HG03097 (cell line): ENCODE data around the gene SCN1A.
A peak's percentile ranks its signal among the peaks of the same experiment; 100 is the strongest.
"Not testable (repeated sequence)": the region's sequence is repeated elsewhere in the genome, so short reads cannot be mapped to it uniquely, and the experiment has no call there.

Source experiments
- ATAC-seq: cut with Tn5 transposase; IDR thresholded peaks from one replicate; pipeline ENCODE4 v1.9.1; 2021; ENCODE audit not compliant: unreplicated experiment, low FRiP score

The SCN1A gene

DNA sequence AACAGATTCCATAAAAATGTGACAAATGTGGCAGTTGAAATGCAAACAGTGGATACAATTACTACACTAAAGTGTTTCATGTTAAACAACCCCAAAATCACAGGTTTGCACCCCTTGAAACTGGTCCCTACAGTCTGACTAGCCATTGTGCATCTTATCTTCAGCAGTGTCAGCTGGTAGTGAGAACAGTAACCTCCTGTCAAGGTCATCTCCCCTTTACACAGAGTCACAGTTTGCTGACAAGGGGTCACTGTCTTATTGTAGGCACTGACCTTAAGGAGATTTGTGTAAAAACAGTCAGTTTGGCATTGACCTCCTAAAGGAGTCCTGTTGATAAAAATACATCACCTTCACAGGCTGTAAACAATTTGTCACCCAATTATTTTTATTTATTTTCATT lies 137.0 kb downstream of the SCN1A start:
- no peak for ATAC-seq

GRCh38 chr2:165989851-165990250 lies 138.0 kb downstream of the SCN1A start:
- no peak for ATAC-seq

DNA sequence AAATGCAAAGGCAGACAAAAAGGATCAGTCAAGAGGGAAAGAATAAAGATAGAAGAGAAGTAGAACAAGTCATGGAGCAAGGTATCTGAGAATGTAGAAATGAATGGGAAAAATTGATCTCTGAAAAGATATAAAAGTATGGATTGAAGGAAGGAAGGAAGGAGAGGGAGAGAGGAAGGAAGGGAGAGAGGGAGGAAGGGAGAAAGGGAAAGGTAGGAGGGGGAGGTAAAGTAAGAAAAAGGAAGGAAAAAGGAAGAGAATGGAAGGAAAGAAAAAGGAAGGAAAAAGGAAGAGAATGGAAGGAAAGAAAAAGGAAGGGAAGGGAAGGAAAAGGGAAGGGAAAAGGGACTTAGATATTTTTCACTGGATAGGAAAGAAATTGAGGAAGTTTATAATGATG lies 142.7 kb downstream of the SCN1A start:
- ATAC-seq: no peak

- ATAC-seq: not testable (repeated sequence)
Observed at GRCh38 chr2:165972161-165972560, 155.7 kb downstream of the SCN1A start.

- no peak for ATAC-seq
Observed at GRCh38 chr2:165970663-165971062, 157.2 kb downstream of the SCN1A start.

GRCh38 chr2:165969227-165969626 lies 158.6 kb downstream of the SCN1A start:
- no peak for ATAC-seq

DNA sequence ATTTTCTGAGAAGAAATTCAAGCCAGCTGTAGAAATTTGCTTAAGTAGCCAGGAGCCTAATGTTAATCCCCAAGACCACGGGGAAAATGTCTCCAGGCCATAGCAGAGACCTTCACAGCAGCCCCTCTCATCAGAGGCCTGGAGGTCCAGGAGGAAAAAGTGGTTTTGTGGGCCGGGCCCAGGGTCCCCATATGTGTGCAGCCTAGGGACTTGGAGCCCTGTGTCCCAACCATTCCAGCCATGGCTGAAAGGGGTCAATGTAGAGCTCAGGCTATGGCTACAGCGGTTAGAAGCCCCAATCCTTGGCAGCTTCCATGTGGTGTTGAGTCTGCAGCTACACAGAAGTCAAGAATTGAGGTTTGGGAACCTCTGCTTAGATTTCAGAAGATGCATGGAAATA lies 160.1 kb downstream of the SCN1A start:
- ATAC-seq: no peak

- no peak for ATAC-seq
Observed at GRCh38 chr2:165961818-165962217, 166.0 kb downstream of the SCN1A start.

DNA sequence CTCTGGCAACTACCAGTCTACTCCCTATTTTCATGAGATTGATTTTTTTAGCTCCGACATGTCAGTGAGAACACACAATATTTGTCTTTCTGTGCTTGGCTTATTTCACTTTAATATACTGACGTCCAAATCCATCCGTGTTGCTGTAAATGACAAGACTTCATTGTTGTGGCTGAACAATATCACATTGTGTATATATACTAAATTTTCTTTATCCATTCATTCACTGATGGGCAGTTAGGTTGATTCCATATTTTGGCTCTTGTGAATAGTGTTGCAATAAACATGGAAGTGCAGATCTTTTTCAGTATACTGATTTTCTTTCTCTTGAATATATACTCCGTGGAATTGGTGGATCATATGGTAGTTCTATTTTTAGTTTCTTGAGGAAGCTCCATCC lies 168.4 kb downstream of the SCN1A start:
- ATAC-seq: no peak

DNA sequence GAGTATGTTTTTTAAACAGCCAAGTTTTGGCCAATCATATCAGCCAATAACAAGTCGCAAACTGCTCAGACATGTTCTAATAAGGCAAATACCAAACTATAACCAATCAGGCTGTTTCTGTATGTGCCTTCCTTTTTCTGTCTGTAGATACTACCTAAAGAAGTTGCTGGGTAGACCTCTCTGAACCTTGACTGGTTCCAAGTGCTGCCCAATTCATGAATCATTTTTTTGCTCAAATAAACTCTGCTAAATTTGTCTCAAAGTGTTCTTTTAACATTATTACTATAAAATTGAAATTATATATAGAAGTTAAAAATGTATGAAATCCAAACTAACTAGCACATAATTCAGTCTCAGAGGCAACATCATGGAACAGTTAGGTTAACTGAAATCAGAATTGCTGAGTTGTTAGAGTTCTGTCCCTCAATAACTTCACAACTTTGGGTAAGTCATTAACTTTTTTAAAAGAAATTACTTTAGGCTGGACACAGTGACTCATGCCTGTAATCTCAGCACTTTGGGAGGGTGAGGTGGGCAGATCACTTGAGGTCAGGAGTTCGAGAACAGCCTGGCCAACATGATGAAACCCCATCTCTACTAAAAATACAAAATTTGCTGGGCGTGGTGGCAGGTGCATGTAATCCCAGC lies 169.4 kb downstream of the SCN1A start:
- ATAC-seq: no peak

DNA sequence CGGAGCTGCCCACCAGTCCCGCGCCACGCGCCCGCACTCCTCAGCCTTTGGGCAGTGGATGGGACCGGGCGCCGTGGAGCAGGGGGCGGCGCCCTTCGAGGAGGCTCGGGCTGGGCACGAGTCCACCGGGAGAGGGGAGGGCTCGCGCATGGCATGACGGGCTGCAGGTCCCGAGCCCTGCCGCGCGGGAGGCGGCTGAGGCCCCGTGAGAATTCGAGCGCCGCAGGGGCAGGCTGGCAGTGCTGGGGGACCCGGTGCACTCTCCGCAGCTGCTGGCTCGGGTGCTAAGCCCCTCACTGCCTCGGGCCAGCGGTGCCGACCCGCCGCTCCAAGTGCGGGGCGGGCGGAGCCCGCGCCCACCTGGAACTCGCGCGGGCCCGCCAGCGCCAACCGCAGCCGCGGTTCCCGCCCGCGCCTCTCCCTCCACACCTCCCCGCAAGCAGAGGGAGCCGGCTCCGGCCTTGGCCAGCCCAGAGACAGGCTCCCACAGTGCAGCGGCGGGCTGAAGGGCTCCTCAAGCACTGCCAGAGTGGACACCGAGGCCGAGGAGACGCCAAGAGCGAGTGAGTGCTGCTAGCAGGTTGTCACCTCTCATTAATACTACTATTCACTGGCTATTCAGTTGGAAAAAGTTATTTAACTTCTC lies 170.7 kb downstream of the SCN1A start:
- no peak for ATAC-seq

- ATAC-seq: peak; percentile 98
Observed at GRCh38 chr2:165953655-165954606, 173.9 kb downstream of the SCN1A start, which contains the start of gene TTC21B. Gene TTC21B (minus strand): TSS chr2:165953776. CDS start chr2:165953705, 71 bp downstream.

- ATAC-seq: peak; percentile 28
Observed at GRCh38 chr2:165953306-165953654, 174.5 kb downstream of the SCN1A start.

DNA sequence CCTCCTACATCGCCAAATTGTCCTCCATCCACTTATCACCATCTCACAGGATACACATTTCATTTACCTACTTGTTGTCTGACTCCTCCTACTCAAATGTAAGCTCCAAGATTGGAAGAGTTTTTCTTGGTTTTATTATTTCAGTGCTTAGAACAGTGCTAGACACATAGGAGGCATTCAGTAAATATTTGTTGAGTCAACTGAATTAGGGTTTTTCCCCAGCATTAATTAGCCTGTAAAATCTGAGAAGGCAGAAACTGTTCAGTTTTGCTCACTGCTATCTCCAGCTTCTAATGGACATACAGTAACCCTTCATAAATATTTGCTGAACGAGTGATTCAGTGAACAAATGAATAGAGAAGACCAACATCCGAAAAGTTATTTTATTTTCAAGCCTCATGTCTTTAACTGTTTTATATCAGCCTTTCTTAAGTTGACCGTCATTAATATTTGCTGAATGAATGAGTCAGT lies 175.0 kb downstream of the SCN1A start:
- ATAC-seq: no peak

GRCh38 chr2:165952085-165952484 lies 175.7 kb downstream of the SCN1A start:
- no peak for ATAC-seq

DNA sequence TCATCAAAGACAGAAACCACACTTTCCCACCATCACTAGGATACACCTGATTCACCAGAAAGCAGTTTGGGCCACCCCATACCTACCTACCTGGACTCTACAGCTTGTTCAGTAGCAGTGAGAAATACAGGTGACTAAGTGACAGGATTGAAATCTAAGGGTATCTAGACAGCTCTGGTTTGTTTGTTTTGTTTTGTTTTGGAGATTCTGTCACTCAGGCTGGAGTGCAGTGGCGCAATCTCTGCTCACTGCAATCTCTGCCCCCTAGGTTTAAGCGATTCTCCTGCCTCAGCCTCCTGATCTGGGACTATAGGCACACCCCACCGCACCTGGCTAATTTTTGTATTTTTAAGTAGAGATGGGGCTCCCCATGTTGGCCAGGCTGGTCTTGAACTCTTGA lies 177.4 kb downstream of the SCN1A start:
- no peak for ATAC-seq

- ATAC-seq: no peak
Observed at GRCh38 chr2:165941827-165942226, 186.0 kb downstream of the SCN1A start.

GRCh38 chr2:165938237-165938636 lies 189.6 kb downstream of the SCN1A start:
- ATAC-seq: no peak
